HG02623 (cell line): ENCODE data around the gene CDK4.
"Not testable (repeated sequence)": the region's sequence is repeated elsewhere in the genome, so short reads cannot be mapped to it uniquely, and the experiment has no call there.

Source experiments
- ATAC-seq: cut with Tn5 transposase; IDR thresholded peaks from one replicate; pipeline ENCODE4 v1.9.1; 2021; ENCODE audit warnings: moderate library complexity; ENCODE audit not compliant: unreplicated experiment

CDK4 gene

DNA sequence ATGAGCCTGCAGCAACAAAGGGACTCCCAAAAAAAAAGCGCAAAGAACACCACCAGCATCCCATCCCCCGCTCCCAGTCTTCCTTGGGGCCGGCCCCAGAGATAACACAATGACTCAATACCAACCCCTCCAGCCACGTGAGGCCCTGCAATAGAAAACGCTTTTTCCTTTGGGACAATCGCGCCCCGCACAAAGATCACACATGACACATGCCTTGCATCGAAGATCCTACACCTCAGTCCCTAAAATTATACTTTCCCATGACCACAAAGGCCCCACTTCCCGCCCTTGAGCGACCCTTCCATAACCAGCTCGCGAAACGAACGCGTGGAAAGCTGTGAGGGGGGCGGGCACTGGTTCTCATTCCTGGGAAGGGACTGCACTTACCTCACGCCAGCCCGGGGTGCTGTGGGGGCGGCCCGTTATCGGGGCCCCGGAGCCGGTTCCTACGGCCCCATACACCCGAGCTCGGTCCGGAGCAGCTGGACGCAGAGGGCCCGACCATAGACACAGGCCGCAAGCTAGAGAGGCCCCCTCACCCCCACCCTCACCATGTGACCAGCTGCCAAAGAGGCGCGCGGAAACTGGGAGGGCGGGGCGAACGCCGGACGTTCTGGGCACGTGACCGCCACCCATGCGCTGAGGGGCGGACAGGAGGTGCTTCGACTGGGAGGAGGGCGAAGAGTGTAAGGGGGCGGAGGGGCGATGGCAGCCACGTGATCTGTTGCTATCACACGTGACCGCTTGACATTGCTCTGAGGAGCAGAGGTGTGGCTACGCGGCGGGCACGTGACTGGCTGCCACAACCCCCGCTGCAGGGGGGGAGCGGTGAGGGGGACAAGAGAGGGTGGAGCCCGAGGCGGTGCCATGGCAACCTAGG lies at the start of gene CDK4:
Gene CDK4 (minus strand): TSS at position 523 of the 880 bp plus-strand sequence. CDS start 593 bp downstream, outside the sequence.
- peak; percentile 66 for ATAC-seq

GRCh38 chr12:57800965-57801364 lies 48.9 kb upstream of the CDK4 start:
- ATAC-seq: no peak

DNA sequence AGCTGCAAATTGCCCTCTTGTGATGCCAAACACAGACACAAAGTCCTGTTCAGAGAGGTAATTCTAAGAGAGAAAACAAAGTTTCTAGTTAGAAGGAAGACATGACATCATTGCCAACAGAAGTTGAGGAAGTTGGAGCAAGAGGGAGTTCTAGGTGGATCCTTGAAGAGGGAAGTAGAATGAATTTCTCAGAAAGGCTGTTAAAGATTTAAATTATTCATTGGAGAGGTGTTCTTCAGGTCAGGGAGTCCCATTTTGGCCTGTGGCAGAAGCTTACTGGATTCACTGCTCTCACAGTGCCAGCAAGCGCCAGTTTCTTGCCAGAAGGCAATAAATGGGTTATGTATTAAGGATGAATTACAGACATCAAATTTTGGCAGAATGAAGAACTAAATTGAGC lies 45.8 kb upstream of the CDK4 start:
- no peak for ATAC-seq

GRCh38 chr12:57796996-57797395 lies 44.9 kb upstream of the CDK4 start:
- no peak for ATAC-seq

- no peak for ATAC-seq
Observed at GRCh38 chr12:57795354-57795753, 43.2 kb upstream of the CDK4 start.

DNA sequence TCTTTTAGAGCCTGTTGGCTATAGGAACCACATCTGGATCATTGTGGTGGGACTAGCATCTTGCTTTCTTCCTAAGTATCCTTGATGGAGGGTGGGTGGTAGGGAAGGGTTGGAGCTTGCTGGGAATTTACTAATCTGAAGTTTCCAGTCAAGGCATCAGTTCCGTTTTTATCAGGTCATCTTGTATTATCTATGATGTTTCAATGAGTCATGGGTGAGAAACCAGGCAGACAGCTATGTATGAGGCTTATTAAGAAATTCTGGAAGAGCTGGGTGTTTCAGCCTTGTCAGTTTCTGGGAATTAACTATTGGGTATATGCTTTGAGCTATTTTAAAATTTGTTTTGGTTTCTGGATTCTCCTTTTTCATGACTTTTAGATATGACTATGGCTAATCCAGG lies 41.8 kb upstream of the CDK4 start:
- no peak for ATAC-seq

DNA sequence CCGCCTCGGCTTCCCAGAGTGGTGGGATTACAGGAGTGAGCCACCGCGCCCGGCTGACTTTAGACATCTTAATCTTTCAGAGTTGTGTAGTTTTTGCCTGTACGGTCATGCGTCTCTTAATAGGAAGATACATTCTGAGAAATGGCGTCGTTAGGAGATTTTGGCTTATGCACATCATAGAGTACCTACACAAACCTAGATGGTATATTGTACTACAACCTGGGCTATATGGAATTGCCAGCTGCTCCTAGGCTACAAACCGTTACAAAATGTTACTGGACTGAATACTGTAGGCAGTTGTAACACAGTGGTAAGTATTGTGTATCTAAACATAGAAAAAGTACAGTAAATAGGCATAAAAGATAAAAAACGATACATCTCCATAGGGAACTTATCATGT lies 31.8 kb upstream of the CDK4 start:
- no peak for ATAC-seq

DNA sequence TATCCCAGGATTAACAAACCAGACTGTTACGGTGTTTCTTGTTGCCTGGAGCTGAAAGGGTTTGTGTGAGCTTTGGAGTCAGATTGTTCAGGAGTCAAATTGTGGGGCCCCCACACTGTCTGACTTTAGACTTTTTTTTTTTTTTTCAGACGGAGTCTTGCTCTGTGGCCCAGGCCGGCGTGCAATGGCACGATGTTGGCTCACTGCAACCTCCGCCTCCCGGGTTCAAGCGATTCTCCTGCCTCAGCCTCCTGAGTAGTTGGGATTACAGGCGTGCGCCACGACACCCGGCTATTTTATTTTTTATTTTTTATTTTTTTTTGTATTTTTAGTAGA lies 31.3 kb upstream of the CDK4 start:
- ATAC-seq: no peak

DNA sequence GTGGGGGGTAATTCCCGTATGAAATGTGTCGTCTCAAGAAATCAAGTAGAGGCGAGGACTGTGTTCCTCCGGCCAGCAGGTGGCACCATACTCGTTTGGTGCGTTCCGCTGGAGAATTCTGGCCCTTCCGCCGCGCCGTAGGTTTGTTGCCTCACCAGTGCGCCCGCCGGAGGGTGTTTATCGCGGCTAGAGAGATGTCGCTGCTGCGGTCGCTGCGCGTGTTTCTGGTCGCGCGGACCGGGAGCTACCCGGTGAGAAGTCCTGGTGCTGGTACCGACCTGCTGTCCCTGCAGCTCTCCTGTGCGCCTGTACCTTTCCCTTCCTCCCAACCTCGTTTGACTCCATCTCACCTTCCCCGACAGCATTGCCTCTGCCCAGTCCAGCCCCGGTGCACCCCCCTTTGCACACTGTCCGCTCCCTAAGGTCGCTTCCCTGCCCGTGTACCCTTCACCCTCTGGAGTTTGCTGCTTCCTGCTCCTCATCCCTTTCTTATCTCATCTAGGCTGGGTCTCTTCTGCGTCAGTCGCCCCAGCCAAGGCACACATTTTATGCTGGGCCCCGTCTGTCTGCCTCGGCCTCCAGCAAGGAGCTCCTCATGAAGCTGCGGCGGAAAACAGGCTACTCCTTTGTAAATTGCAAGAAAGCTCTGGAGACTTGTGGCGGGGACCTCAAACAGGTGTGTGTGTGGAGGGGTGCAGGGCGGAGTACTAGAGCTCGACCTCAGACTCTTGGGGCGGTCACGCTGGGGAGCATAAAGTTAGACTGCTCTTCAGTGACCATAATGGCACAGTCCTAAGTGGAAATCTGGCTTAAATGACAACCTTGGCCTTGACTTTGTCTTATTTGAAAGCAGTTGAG lies 30.7 kb upstream of the CDK4 start, which contains the start of gene TSFM:
Gene TSFM (plus strand): TSS at position 180 of the 858 bp plus-strand sequence. CDS start 15 bp downstream, at position 195.
- peak; percentile 77 for ATAC-seq

GRCh38 chr12:57782243-57782607 lies 30.1 kb upstream of the CDK4 start:
- no peak for ATAC-seq

- ATAC-seq: no peak
Observed at GRCh38 chr12:57781801-57782200, 29.7 kb upstream of the CDK4 start.

- no peak for ATAC-seq
Observed at GRCh38 chr12:57781244-57781643, 29.1 kb upstream of the CDK4 start.

DNA sequence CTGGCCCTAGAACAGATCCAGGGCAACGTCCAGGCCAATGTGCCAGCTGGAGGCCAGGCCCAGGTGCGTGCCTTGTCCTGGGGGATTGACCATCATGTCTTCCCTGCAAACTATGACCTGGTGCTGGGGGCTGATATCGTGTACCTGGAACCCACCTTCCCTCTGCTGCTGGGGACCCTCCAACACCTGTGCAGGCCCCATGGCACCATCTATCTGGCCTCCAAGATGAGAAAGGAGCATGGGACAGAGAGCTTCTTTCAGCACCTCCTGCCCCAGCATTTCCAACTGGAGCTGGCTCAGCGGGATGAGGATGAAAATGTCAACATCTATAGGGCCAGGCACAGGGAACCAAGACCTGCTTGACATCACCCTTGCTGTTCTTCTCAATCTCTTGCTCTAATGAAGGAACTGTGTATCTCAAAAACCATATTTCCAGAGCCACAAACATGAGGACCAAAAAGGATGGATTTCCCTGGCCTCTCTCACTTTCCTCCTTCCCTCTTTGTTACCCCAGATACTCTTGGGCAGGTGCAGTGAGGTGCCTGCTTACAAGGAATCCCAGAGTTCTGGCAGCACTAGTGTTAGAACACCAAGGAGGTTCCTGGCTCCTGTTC lies 28.3 kb upstream of the CDK4 start:
- no peak for ATAC-seq

- ATAC-seq: no peak
Observed at GRCh38 chr12:57779736-57780135, 27.6 kb upstream of the CDK4 start.

- ATAC-seq: no peak
Observed at GRCh38 chr12:57777911-57778310, 25.8 kb upstream of the CDK4 start.

DNA sequence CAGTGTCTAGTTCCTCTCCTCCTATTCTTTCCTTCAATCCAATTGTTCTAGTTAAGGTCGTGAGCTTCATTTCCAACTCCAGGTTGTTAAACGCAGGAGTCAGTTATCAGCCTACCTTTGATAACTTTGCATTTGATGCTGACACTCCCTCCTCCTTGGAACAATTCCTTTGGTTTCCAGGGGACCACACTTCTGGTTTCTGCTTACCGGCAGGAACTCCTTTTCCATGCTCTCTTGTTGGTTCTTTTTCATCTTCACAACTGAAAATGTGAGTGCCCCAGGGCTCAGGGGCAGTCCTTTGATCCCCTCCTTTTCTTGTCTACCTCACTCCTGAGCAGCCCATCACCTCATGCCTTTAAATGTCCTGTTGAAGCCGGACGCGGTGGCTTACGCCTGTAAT lies 25.3 kb upstream of the CDK4 start:
- no peak for ATAC-seq

GRCh38 chr12:57776247-57776587 lies 24.1 kb upstream of the CDK4 start:
- ATAC-seq: no peak

GRCh38 chr12:57775563-57776246 lies 23.6 kb upstream of the CDK4 start:
- ATAC-seq: no peak

- no peak for ATAC-seq
Observed at GRCh38 chr12:57775044-57775443, 22.9 kb upstream of the CDK4 start.

DNA sequence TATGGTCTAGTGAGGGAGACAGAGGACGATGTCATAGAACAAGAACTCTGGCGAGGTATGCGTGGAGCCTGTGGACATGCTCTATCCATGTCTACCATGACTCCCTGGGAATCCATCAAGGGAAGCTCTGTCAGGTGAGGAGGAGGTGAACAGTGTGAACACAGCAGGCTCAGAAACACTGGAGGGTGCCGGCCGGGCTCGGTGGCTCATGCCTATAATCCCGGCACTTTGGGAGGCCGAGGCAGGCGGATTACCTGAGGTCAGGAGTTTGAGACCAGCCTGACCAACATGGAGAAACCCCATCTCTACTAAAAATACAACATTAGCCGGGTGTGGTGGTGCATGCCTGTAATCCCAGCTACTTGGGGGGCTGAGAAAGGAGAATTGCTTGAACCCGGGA lies 22.5 kb upstream of the CDK4 start:
- not testable (repeated sequence) for ATAC-seq
